ENCODE data around the gene DDX17.

Gene DDX17

GRCh38 chr22:38448945-38449745 is 57.0 kb downstream of the DDX17 start:
- DNase-seq (ENCODE audit: low read depth, low spot score) = no peak

GRCh38 chr22:38446018-38446601 is 60.0 kb downstream of the DDX17 start:
- DNase-seq (ENCODE audit: low read depth, low spot score) = no peak

- DNase-seq (ENCODE audit: low read depth, low spot score) = no peak
These were observed 61.3 kb downstream of the DDX17 start for GRCh38 chr22:38444783-38445182.

GRCh38 chr22:38443628-38444521 is 62.2 kb downstream of the DDX17 start:
- DNase-seq (ENCODE audit: low read depth, low spot score) = no peak

- DNase-seq (ENCODE audit: low read depth, low spot score) = no peak
These were observed 63.0 kb downstream of the DDX17 start for GRCh38 chr22:38442967-38443627.

GRCh38 chr22:38441620-38442287 is 64.4 kb downstream of the DDX17 start:
- no peak for DNase-seq (ENCODE audit: low read depth, low spot score)

GRCh38 chr22:38440747-38441350 is 65.3 kb downstream of the DDX17 start:
- no peak for DNase-seq (ENCODE audit: low read depth, low spot score)

- DNase-seq (ENCODE audit: low read depth, low spot score) = no peak
These were observed 68.7 kb downstream of the DDX17 start for GRCh38 chr22:38437416-38437815.

GRCh38 chr22:38436629-38437395 is 69.3 kb downstream of the DDX17 start:
- no peak for DNase-seq (ENCODE audit: low read depth, low spot score)

GRCh38 chr22:38435965-38436364 is 70.1 kb downstream of the DDX17 start:
- DNase-seq (ENCODE audit: low read depth, low spot score) = no peak

GRCh38 chr22:38435010-38435409 is 71.1 kb downstream of the DDX17 start:
- no peak for DNase-seq (ENCODE audit: low read depth, low spot score)

- DNase-seq (ENCODE audit: low read depth, low spot score) = no peak
These were observed 72.2 kb downstream of the DDX17 start for GRCh38 chr22:38433871-38434270.

Measured in smooth muscle cell of the brain vasculature (primary cell).